WTC11 (cell line): Measurements from ENCODE around the gene SSB. TPM values are rescaled to one million over a fixed set of nuclear protein-coding genes. Genes with fewer than 3 reads are reported as not detected.
A peak's percentile ranks its signal among the peaks of the same experiment; 100 is the strongest.

ENCODE experiments used
- ATAC-seq: fragments of 200-7000 bp; cut with Tn5 transposase; 2 replicates; pipeline ENCODE4 v1.10.0; 2021; ENCODE audit warnings: mild to moderate bottlenecking, moderate library complexity
- CTCF ChIA-PET: fragments of 300-600 bp; sonication (Branson Sonifier 250); formaldehyde crosslinking; loops from one replicate; lab custom pipeline; 2021; ENCODE audit warnings: antibody characterized with exemption; lab: Charles Lee
- POLR2A ChIA-PET: fragments of 350-600 bp; sonication (Branson Sonifier 250); formaldehyde crosslinking; loops from one replicate; lab custom pipeline; 2021; ENCODE audit warnings: antibody characterized with exemption; lab: Charles Lee
- DNase-seq: peaks from one replicate; pipeline ENCODE4 v3.0.0; 2021; ENCODE audit warnings: low spot score
- H3K27ac Mint-ChIP-seq: 2 replicates; pipeline ENCODE4 v1.8.0; 2021; ENCODE audit warnings: mixed read lengths
- H3K27me3 Mint-ChIP-seq: 2 replicates; pipeline ENCODE4 v1.8.0; 2021; ENCODE audit warnings: low read depth, mild to moderate bottlenecking, moderate library complexity, mixed read lengths
- H3K36me3 Mint-ChIP-seq: 2 replicates; pipeline ENCODE4 v1.8.0; 2021; ENCODE audit warnings: mixed read lengths
- H3K4me1 Mint-ChIP-seq: 2 replicates; pipeline ENCODE4 v1.8.0; 2022; ENCODE audit warnings: mixed read lengths
- H3K4me3 Mint-ChIP-seq: 2 replicates; pipeline ENCODE4 v1.8.0; 2021; ENCODE audit warnings: mild to moderate bottlenecking, moderate library complexity, mixed read lengths
- H3K9me3 Mint-ChIP-seq: 2 replicates; pipeline ENCODE4 v1.8.0; 2021; ENCODE audit warnings: mixed read lengths
- E2F4 ChIP-seq: sonication (generic); formaldehyde crosslinking; IDR thresholded peaks from 2 replicates; pipeline ENCODE4 v1.8.1; 2022; ENCODE audit warnings: low read depth, mild to moderate bottlenecking, moderate library complexity, missing genetic modification reagents, borderline replicate concordance
- FOXP1 ChIP-seq: sonication (generic); formaldehyde crosslinking; IDR thresholded peaks from 2 replicates; pipeline ENCODE4 v1.8.0; 2022; ENCODE audit warnings: missing genetic modification reagents, mild to moderate bottlenecking, moderate library complexity, borderline replicate concordance
- STAT6 ChIP-seq: sonication (generic); formaldehyde crosslinking; conservative IDR thresholded peaks from 2 replicates; pipeline ENCODE4 v1.8.1; 2023; ENCODE audit warnings: mild to moderate bottlenecking, low read depth, missing genetic modification reagents, moderate library complexity
- TEAD4 ChIP-seq: sonication (generic); formaldehyde crosslinking; IDR thresholded peaks from 2 replicates; pipeline ENCODE4 v1.8.0; 2022; ENCODE audit warnings: mild to moderate bottlenecking, missing genetic modification reagents
- ZMAT4 ChIP-seq: fragments of 250-450 bp; sonication (Bioruptor Pico); IDR thresholded peaks from 2 replicates; pipeline ENCODE4 v1.9.0; 2021; ENCODE audit warnings: mild to moderate bottlenecking
- total RNA-seq: library from RNA; stranded (reverse); gene quantifications from 3 replicates; pipeline ENCODE4 v1.2.3, GENCODE V29; 2021

The SSB gene
- total RNA-seq, 1 experiment from 2014 or later: 235 TPM

GRCh38 chr2:169860149-169860548, 61.5 kb downstream of the SSB start:
- H3K4me3 Mint-ChIP-seq: no peak overlapping the region
- no peak for TF ChIP-seq STAT6 (CRISPR knock-in tag)
- TF ChIP-seq E2F4 (CRISPR knock-in tag): no peak
- TF ChIP-seq FOXP1 (CRISPR knock-in tag): no peak
- TF ChIP-seq ZMAT4: no peak
- no peak for TF ChIP-seq TEAD4 (CRISPR knock-in tag)
- ATAC-seq (no peak), DNase-seq (no peak)
- H3K9me3 Mint-ChIP-seq: peaks cover 4% of the 10 kb centered on the region
- ChIA-PET POLR2A (no interaction called here), CTCF (no interaction called here)
- peaks cover 13% of the 10 kb centered on the region for H3K36me3 Mint-ChIP-seq
- peak overlapping the region; percentile 57; the same call in 1 of the 2 replicates for H3K27ac Mint-ChIP-seq
- H3K27me3 Mint-ChIP-seq: no peaks in the 10 kb centered on the region
- H3K4me1 Mint-ChIP-seq: peaks cover 17% of the 10 kb centered on the region

Other genes starting within 250 kb of the SSB start
- gene FASTKD1, start 225.0 kb upstream of the SSB start, total RNA-seq: 69.7 to 72.4 TPM (median 71.2 TPM) in 3 replicates
- 63.7 to 77.7 TPM (median 72.2 TPM) in 3 replicates for gene PPIG, start 214.5 kb upstream of the SSB start, total RNA-seq
- 0.20 to 0.60 TPM (median 0.25 TPM) in 3 replicates for gene CFAP210, start 104.5 kb upstream of the SSB start, total RNA-seq
- 6.1 to 8.1 TPM (median 7.3 TPM) in 3 replicates for gene PHOSPHO2, start 104.4 kb upstream of the SSB start, total RNA-seq
- gene KLHL23, start 65.0 kb upstream of the SSB start, total RNA-seq: 44.2 to 45.8 TPM (median 45.6 TPM) in 3 replicates
- 89.9 to 90.9 TPM (median 90.4 TPM) in 3 replicates for gene METTL5, start 26.0 kb downstream of the SSB start, total RNA-seq
- 13.0 to 16.4 TPM (median 14.3 TPM) in 3 replicates for gene UBR3, start 28.6 kb downstream of the SSB start, total RNA-seq